ENCODE results near the gene CAMK1D. TPM values are rescaled to one million over a fixed set of nuclear protein-coding genes. Genes with fewer than 3 reads are reported as not detected.
"Not testable (repeated sequence)": the region's sequence is repeated elsewhere in the genome, so short reads cannot be mapped to it uniquely, and the experiment has no call there.

The CAMK1D gene
- total and polyA plus RNA-seq, 2 experiments from 2014 or later = 2.0 to 3.8 TPM

- no peak overlapping the region for H3K4me3 ChIP-seq
- no peak for DNase-seq (ENCODE audit: low read depth in 1 of 2, low spot score in 1 of 2)
- H3K27me3 ChIP-seq = no peaks in the 10 kb centered on the region
- H3K9me3 ChIP-seq (ENCODE audit: low read depth) = no peaks in the 10 kb centered on the region
- no peak for TF ChIP-seq CTCF (IDR thresholded peaks at IDR 0.05; ENCODE audit: low read depth, low read length)
- H3K36me3 ChIP-seq = no peaks in the 10 kb centered on the region
- no peaks in the 10 kb centered on the region for H3K4me1 ChIP-seq (ENCODE audit: low read depth)
- H3K27ac ChIP-seq = no peak overlapping the region
These were observed 84.9 kb downstream of the CAMK1D start for GRCh38 chr10:12434277-12434676.

GRCh38 chr10:12434677-12435076 is 85.3 kb downstream of the CAMK1D start:
- H3K4me3 ChIP-seq, H3K36me3 ChIP-seq: not testable (repeated sequence)

GRCh38 chr10:12435348-12435747 is 86.0 kb downstream of the CAMK1D start:
- no peak for TF ChIP-seq CTCF (IDR thresholded peaks at IDR 0.05; ENCODE audit: low read depth, low read length)
- Histone ChIP-seq H3K4me3 (no peak overlapping the region), H3K27ac (no peak overlapping the region), H3K27me3 (no peaks in the 10 kb centered on the region), H3K4me1 (ENCODE audit: low read depth) (no peaks in the 10 kb centered on the region), H3K36me3 (no peaks in the 10 kb centered on the region), H3K9me3 (ENCODE audit: low read depth) (no peaks in the 10 kb centered on the region)
- DNase-seq (ENCODE audit: low read depth in 1 of 2, low spot score in 1 of 2) = no peak

More at GRCh38 chr10:12434677-12435076, 85.3 kb downstream of the CAMK1D start:
- not testable (repeated sequence) for H3K4me1 ChIP-seq (ENCODE audit: low read depth); DNase-seq (ENCODE audit: low read depth in 1 of 2, low spot score in 1 of 2); H3K27ac ChIP-seq; H3K9me3 ChIP-seq (ENCODE audit: low read depth); H3K27me3 ChIP-seq

GRCh38 chr10:12438919-12439692 is 89.8 kb downstream of the CAMK1D start:
- no peaks in the 10 kb centered on the region for H3K36me3 ChIP-seq
- no peaks in the 10 kb centered on the region for H3K4me1 ChIP-seq (ENCODE audit: low read depth)
- H3K27me3 ChIP-seq = no peaks in the 10 kb centered on the region
- no peaks in the 10 kb centered on the region for H3K9me3 ChIP-seq (ENCODE audit: low read depth)
- no peak for TF ChIP-seq CTCF (IDR thresholded peaks at IDR 0.05; ENCODE audit: low read depth, low read length)
- no peak overlapping the region for H3K4me3 ChIP-seq
- H3K27ac ChIP-seq = no peak overlapping the region
- DNase-seq (ENCODE audit: low read depth in 1 of 2, low spot score in 1 of 2) = no peak

GRCh38 chr10:12439767-12440166 is 90.4 kb downstream of the CAMK1D start:
- H3K9me3 ChIP-seq (ENCODE audit: low read depth); H3K27me3 ChIP-seq; DNase-seq (ENCODE audit: low read depth in 1 of 2, low spot score in 1 of 2); H3K4me1 ChIP-seq (ENCODE audit: low read depth); H3K4me3 ChIP-seq; H3K36me3 ChIP-seq; H3K27ac ChIP-seq: not testable (repeated sequence)

GRCh38 chr10:12443026-12443425 is 93.7 kb downstream of the CAMK1D start:
- Histone ChIP-seq H3K27me3 (no peaks in the 10 kb centered on the region), H3K4me3 (no peak overlapping the region), H3K4me1 (ENCODE audit: low read depth) (no peaks in the 10 kb centered on the region), H3K9me3 (ENCODE audit: low read depth) (no peaks in the 10 kb centered on the region), H3K27ac (no peak overlapping the region), H3K36me3 (no peaks in the 10 kb centered on the region)
- DNase-seq (ENCODE audit: low read depth in 1 of 2, low spot score in 1 of 2) = no peak
- no peak for TF ChIP-seq CTCF (IDR thresholded peaks at IDR 0.05; ENCODE audit: low read depth, low read length)

All from cardiac muscle cell (in vitro differentiated cells and primary cell).